ENCODE results near the gene ADGRG6.
"Not testable (repeated sequence)": the region's sequence is repeated elsewhere in the genome, so short reads cannot be mapped to it uniquely, and the experiment has no call there.

DNA sequence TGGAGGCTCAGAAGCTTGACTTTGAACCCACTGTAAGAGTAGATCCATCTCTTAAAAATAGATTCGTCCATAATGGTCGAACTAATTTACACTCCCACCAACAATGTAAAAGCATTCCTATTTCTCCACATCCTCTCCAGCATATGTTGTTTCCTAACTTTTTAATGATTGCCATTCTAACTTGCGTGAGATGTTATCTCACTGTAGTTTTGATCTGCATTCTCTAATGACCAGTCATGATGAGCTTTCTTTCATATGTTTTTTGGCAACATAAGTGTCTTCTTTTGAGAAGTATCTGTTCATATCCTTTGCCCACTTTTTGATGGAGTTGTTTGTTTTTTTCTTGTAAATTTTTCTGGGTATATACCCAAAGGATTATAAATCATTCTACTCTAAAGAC lies 44.4 kb downstream of the ADGRG6 start:
- TF ChIP-seq, protein P1, sequence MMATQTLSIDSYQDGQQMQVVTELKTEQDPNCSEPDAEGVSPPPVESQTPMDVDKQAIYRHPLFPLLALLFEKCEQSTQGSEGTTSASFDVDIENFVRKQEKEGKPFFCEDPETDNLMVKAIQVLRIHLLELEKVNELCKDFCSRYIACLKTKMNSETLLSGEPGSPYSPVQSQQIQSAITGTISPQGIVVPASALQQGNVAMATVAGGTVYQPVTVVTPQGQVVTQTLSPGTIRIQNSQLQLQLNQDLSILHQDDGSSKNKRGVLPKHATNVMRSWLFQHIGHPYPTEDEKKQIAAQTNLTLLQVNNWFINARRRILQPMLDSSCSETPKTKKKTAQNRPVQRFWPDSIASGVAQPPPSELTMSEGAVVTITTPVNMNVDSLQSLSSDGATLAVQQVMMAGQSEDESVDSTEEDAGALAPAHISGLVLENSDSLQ (IDR thresholded peaks at IDR 0.05): not testable (repeated sequence)
- not testable (repeated sequence) for TF ChIP-seq SUZ12, ARNT, NFRKB (IDR thresholded peaks at IDR 0.05)

Measured in HEK293T (cell line).